Fibroblast of mammary gland (primary cell): ENCODE results near the gene MICAL2.

Experiments
- DNase-seq: peaks from one replicate; pipeline ENCODE4 v3.0.0-alpha.2; 2010; ENCODE audit warnings: low read depth
- H3K4me3 ChIP-seq: 2 replicates; pipeline ENCODE4 v1.5.1; 2011; ENCODE audit warnings: low read depth, mild to moderate bottlenecking, low read length, moderate library complexity; ENCODE audit not compliant: control insufficient read depth
- TF ChIP-seq, protein P1 (sequence below): conservative IDR thresholded peaks from 2 replicates; pipeline ENCODE4 v1.5.1; 2011; ENCODE audit warnings: low read depth, low read length, inconsistent platforms; ENCODE audit not compliant: control insufficient read depth, insufficient read depth

MICAL2 gene

DNA sequence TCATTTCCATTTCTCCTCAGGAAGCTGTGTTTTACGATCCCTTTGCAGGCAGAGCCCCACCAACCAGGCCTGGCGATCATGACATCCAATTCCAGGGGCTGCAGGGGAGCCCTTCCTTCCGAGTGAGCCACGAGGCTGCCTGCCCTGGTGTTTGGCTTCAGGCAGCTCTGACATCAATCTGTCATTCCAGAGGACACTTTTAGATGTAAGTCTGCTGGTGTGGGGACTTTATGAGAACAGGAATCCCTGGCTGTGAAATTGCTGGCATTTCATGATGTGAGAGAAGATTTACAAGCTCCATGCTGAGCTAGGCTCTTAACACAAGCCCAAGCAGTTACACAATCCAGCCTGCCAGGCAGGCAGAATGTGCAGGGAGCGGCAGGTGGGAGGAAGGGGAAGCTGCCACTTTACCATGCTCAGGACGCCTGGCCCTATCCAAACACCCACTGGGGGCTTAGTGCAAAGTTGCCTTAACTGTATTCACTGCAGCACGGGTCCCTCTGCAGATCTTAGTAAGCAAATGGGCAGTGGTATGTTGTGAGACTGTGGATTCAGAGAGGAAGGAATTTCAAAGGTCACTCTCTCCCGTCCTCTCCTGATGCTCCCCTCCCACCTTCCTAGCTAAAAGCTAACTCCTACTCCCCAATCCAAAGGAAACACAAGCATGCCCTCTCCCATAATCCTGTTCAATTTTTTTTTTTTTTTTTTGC, 43.4 kb upstream of the MICAL2 start:
- DNase-seq = no peak
- TF ChIP-seq, protein P1, sequence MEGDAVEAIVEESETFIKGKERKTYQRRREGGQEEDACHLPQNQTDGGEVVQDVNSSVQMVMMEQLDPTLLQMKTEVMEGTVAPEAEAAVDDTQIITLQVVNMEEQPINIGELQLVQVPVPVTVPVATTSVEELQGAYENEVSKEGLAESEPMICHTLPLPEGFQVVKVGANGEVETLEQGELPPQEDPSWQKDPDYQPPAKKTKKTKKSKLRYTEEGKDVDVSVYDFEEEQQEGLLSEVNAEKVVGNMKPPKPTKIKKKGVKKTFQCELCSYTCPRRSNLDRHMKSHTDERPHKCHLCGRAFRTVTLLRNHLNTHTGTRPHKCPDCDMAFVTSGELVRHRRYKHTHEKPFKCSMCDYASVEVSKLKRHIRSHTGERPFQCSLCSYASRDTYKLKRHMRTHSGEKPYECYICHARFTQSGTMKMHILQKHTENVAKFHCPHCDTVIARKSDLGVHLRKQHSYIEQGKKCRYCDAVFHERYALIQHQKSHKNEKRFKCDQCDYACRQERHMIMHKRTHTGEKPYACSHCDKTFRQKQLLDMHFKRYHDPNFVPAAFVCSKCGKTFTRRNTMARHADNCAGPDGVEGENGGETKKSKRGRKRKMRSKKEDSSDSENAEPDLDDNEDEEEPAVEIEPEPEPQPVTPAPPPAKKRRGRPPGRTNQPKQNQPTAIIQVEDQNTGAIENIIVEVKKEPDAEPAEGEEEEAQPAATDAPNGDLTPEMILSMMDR = no peak
- H3K4me3 ChIP-seq = no peak overlapping the region

- H3K4me3 ChIP-seq = no peak overlapping the region
- TF ChIP-seq, protein P1 = no peak
Observed at GRCh38 chr11:12067796-12068357, 42.5 kb upstream of the MICAL2 start.

GRCh38 chr11:12069066-12069676, 41.2 kb upstream of the MICAL2 start:
- H3K4me3 ChIP-seq = no peak overlapping the region
- TF ChIP-seq, protein P1 = no peak
- DNase-seq = no peak

More at GRCh38 chr11:12067796-12068357, 42.5 kb upstream of the MICAL2 start:
- no peak for DNase-seq

- H3K4me3 ChIP-seq = no peak overlapping the region
- TF ChIP-seq, protein P1 = no peak
- DNase-seq = peak; percentile 59
Observed at GRCh38 chr11:12070446-12071267, 39.7 kb upstream of the MICAL2 start.

DNA sequence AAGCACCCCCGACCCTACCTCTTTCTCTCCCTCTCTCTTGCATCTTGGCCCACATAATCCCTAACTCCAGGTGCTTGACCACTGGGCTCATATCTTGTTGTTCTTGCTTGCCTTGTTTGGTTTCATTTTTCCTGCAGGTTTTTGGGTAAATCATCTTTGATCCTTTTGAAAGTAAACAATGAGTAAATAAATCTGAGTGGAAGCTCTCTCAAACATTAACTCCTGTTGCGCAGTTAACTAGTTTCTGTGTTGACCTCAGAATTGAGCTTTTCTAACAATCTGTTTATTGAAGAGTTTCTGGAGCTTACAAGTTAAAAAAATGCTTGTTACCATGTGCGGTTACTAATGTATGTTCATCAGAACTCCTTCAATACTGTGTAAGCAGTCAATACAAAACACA, 38.8 kb upstream of the MICAL2 start:
- DNase-seq = no peak
- no peak overlapping the region for H3K4me3 ChIP-seq
- TF ChIP-seq, protein P1 = no peak

DNA sequence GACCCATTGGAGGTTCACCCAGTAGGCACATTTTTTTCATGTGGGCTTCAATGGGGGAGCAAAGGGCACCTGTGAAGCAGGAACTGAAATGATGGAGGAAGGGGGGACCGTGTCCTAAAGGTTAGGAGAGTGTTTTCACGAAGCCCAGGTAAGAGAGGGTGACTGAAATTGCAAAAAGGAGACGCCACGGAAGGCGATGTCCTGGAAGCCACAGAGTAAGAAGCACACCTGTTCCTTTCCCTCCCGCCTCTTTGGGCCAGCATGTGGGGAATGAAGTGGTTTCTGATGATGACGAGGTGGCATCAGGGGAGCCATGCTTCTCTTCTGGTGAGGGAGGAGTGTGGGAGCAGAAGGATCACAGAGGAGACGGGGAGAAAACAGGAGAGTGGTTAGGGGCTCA, 37.0 kb upstream of the MICAL2 start:
- TF ChIP-seq, protein P1 = no peak
- H3K4me3 ChIP-seq = no peak overlapping the region
- DNase-seq = no peak
